ENCODE results near the gene CD5L. TPM values are rescaled to one million over a fixed set of nuclear protein-coding genes. Genes with fewer than 3 reads are reported as not detected.

The CD5L gene
- total and polyA plus RNA-seq, 4 donors = 7.9 to 124 (median 35.4) TPM

- no peak overlapping the region for H3K27ac ChIP-seq (ENCODE audit: low read depth in 1 of 2, low read length in 2 of 2)
- WGBS = 59% methylated on average over 3 of the region's 3 CpGs
- H3K27me3 ChIP-seq (ENCODE audit: control insufficient read depth in 4 of 4, insufficient read depth in 4 of 4, low read length in 3 of 4) = no peaks in the 10 kb centered on the region
- no peak for DNase-seq (ENCODE audit: low spot score)
- H3K36me3 ChIP-seq (ENCODE audit: control insufficient read depth in 4 of 4, insufficient read depth in 3 of 4, low read depth in 1 of 4, low read length in 3 of 4) = no peaks in the 10 kb centered on the region
- H3K9me3 ChIP-seq (ENCODE audit: control insufficient read depth in 4 of 4, low read length in 3 of 4) = no peaks in the 10 kb centered on the region
- H3K4me1 ChIP-seq (ENCODE audit: control insufficient read depth in 4 of 4, insufficient read depth in 4 of 4, low read length in 3 of 4) = no peaks in the 10 kb centered on the region
- H3K4me3 ChIP-seq (ENCODE audit: low read depth in 1 of 3, low read length in 3 of 3) = no peak overlapping the region
- H3K9ac ChIP-seq (ENCODE audit: low read depth in 1 of 2, low read length in 2 of 2) = no peak overlapping the region
- no peak for TF ChIP-seq FOXA1 (IDR thresholded peaks at IDR 0.05)
- no peak for TF ChIP-seq REST (IDR thresholded peaks at IDR 0.05)
- TF ChIP-seq RAD21 (IDR thresholded peaks at IDR 0.05) = no peak
- no peak for TF ChIP-seq MAX (IDR thresholded peaks at IDR 0.05)
- no peak for TF ChIP-seq HNF4G (IDR thresholded peaks at IDR 0.05)
- TF ChIP-seq RXRA (IDR thresholded peaks at IDR 0.05) = no peak
- no peak for TF ChIP-seq SP1 (IDR thresholded peaks at IDR 0.05)
- TF ChIP-seq TAF1 (conservative IDR thresholded peaks at IDR 0.05) = no peak
- no peak for TF ChIP-seq HNF4A (conservative IDR thresholded peaks at IDR 0.05)
These were observed 10.9 kb upstream of the CD5L start for GRCh38 chr1:157852476-157852875.

- Histone ChIP-seq H3K27me3 (ENCODE audit: control insufficient read depth in 4 of 4, insufficient read depth in 4 of 4, low read length in 3 of 4) (no peaks in the 10 kb centered on the region), H3K27ac (ENCODE audit: low read depth in 1 of 2, low read length in 2 of 2) (no peak overlapping the region), H3K4me3 (ENCODE audit: low read depth in 1 of 3, low read length in 3 of 3) (no peak overlapping the region), H3K4me1 (ENCODE audit: control insufficient read depth in 4 of 4, insufficient read depth in 4 of 4, low read length in 3 of 4) (no peaks in the 10 kb centered on the region), H3K9me3 (ENCODE audit: control insufficient read depth in 4 of 4, low read length in 3 of 4) (no peaks in the 10 kb centered on the region), H3K36me3 (ENCODE audit: control insufficient read depth in 4 of 4, insufficient read depth in 3 of 4, low read depth in 1 of 4, low read length in 3 of 4) (no peaks in the 10 kb centered on the region), H3K9ac (ENCODE audit: low read depth in 1 of 2, low read length in 2 of 2) (no peak overlapping the region)
- WGBS = 82% methylated on average over 2 of the region's 2 CpGs
- TF ChIP-seq HNF4G (IDR thresholded peaks at IDR 0.05) = no peak
- no peak for TF ChIP-seq HNF4A (conservative IDR thresholded peaks at IDR 0.05)
- TF ChIP-seq MAX (IDR thresholded peaks at IDR 0.05) = no peak
- TF ChIP-seq, protein P1, sequence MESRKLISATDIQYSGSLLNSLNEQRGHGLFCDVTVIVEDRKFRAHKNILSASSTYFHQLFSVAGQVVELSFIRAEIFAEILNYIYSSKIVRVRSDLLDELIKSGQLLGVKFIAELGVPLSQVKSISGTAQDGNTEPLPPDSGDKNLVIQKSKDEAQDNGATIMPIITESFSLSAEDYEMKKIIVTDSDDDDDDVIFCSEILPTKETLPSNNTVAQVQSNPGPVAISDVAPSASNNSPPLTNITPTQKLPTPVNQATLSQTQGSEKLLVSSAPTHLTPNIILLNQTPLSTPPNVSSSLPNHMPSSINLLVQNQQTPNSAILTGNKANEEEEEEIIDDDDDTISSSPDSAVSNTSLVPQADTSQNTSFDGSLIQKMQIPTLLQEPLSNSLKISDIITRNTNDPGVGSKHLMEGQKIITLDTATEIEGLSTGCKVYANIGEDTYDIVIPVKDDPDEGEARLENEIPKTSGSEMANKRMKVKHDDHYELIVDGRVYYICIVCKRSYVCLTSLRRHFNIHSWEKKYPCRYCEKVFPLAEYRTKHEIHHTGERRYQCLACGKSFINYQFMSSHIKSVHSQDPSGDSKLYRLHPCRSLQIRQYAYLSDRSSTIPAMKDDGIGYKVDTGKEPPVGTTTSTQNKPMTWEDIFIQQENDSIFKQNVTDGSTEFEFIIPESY (IDR thresholded peaks at IDR 0.05) = no peak
- TF ChIP-seq FOXA2 (IDR thresholded peaks at IDR 0.05) = no peak
- TF ChIP-seq EGR1 (IDR thresholded peaks at IDR 0.05; ENCODE audit: low read depth in 2 of 2) = no peak
- TF ChIP-seq NR2F2 (IDR thresholded peaks at IDR 0.05) = no peak
- no peak for TF ChIP-seq CTCF (IDR thresholded peaks at IDR 0.05; ENCODE audit: low read depth, low read length, missing input control)
- no peak for TF ChIP-seq GABPA (IDR thresholded peaks at IDR 0.05 in 1 of 2, conservative IDR thresholded peaks at IDR 0.05 in 1 of 2)
- no peak for TF ChIP-seq JUND (IDR thresholded peaks at IDR 0.05)
- TF ChIP-seq YY1 (IDR thresholded peaks at IDR 0.05) = no peak
- TF ChIP-seq FOXA1 (IDR thresholded peaks at IDR 0.05) = no peak
- TF ChIP-seq TAF1 (conservative IDR thresholded peaks at IDR 0.05) = no peak
- TF ChIP-seq RAD21 (IDR thresholded peaks at IDR 0.05) = no peak
- no peak for TF ChIP-seq ATF3 (IDR thresholded peaks at IDR 0.05)
- DNase-seq (ENCODE audit: low spot score) = no peak
These were observed 7.7 kb upstream of the CD5L start for GRCh38 chr1:157849229-157849875.
